Neural cell (in vitro differentiated cells): ENCODE data around the gene PGM1. TPM values are rescaled to one million over a fixed set of nuclear protein-coding genes. Genes with fewer than 3 reads are reported as not detected.

Experiments
- H2AFZ ChIP-seq: fragments of 200-600, 300-800 bp; sonication (generic), shearing (Covaris generic); 2 replicates; pipeline ENCODE4 v1.6.0; 2014; ENCODE audit warnings: low read depth, mild to moderate bottlenecking, antibody characterized with exemption, low read length, moderate library complexity
- H3F3A ChIP-seq: fragments of 200-600 bp; shearing (Covaris generic); 2 replicates; pipeline ENCODE4 v1.6.1; 2016; ENCODE audit warnings: mild to moderate bottlenecking, moderate library complexity, mixed read lengths, antibody characterized with exemption, low read length; ENCODE audit not compliant: insufficient read depth, poor library complexity, severe bottlenecking
- H3K27ac ChIP-seq: fragments of 200-600, 300-800 bp; sonication (generic), shearing (Covaris generic); 2 replicates; pipeline ENCODE4 v1.5.1; 2014; ENCODE audit warnings: mild to moderate bottlenecking, low read length, moderate library complexity
- H3K27me3 ChIP-seq: fragments of 300-800, 200-600 bp; sonication (generic), shearing (Covaris generic); 2 replicates; pipeline ENCODE4 v1.6.0; 2014; ENCODE audit warnings: mild to moderate bottlenecking, low read depth, low read length, moderate library complexity; ENCODE audit not compliant: insufficient read depth
- H3K36me3 ChIP-seq: fragments of 300-800, 200-600 bp; sonication (generic), shearing (Covaris generic); 2 replicates; pipeline ENCODE4 v1.5.1; 2014; ENCODE audit warnings: mild to moderate bottlenecking, antibody characterized with exemption, low read length, moderate library complexity; ENCODE audit not compliant: insufficient read depth
- H3K4me2 ChIP-seq: fragments of 300-800, 200-600 bp; sonication (generic), shearing (Covaris generic); 2 replicates; pipeline ENCODE4 v1.6.0; 2014; ENCODE audit warnings: mild to moderate bottlenecking, low read length
- H3K4me3 ChIP-seq: fragments of 300-800, 200-600 bp; sonication (generic), shearing (Covaris generic); 2 replicates; pipeline ENCODE4 v1.5.1; 2014; ENCODE audit warnings: mild to moderate bottlenecking, low read length, moderate library complexity
- H3K79me2 ChIP-seq: fragments of 200-600 bp; shearing (Covaris generic); replicated peaks from 2 replicates; pipeline ENCODE4 v1.6.0; 2014; ENCODE audit warnings: mild to moderate bottlenecking, low read length, moderate library complexity; ENCODE audit not compliant: insufficient read depth
- H3K9ac ChIP-seq: fragments of 300-800, 200-600 bp; sonication (generic), shearing (Covaris generic); 2 replicates; pipeline ENCODE4 v1.6.1; 2016; ENCODE audit warnings: mild to moderate bottlenecking, low read length, mixed read lengths
- H3K9me2 ChIP-seq: fragments of 200-600 bp; shearing (Covaris generic); 2 replicates; pipeline ENCODE4 v1.6.1; 2016; ENCODE audit warnings: mild to moderate bottlenecking, low read length, mixed read lengths; ENCODE audit not compliant: insufficient read depth
- H3K9me3 ChIP-seq: fragments of 200-600, 300-800 bp; sonication (generic), shearing (Covaris generic); 2 replicates; pipeline ENCODE4 v1.6.1; 2016; ENCODE audit warnings: mild to moderate bottlenecking, mixed run types, low read length, moderate library complexity, mixed read lengths
- H4K20me1 ChIP-seq: fragments of 200-600 bp; shearing (Covaris generic); 2 replicates; pipeline ENCODE4 v1.6.1; 2016; ENCODE audit warnings: mild to moderate bottlenecking, mixed run types; ENCODE audit not compliant: insufficient read depth
- CTCF ChIP-seq: fragments of 450-650 bp; IDR thresholded peaks from 2 replicates; pipeline ENCODE4 v1.5.1; 2014; ENCODE audit warnings: antibody characterized with exemption, mild to moderate bottlenecking, moderate library complexity; ENCODE audit not compliant: poor library complexity, severe bottlenecking
- EP300 ChIP-seq: fragments of 450-650 bp; conservative IDR thresholded peaks from 2 replicates; pipeline ENCODE4 v1.6.1; 2014; ENCODE audit warnings: antibody characterized with exemption, mild to moderate bottlenecking, moderate library complexity; ENCODE audit not compliant: poor library complexity, severe bottlenecking
- EZH2 ChIP-seq: fragments of 200-600, 300-800 bp; shearing (Covaris generic), sonication (generic); IDR thresholded peaks from 2 replicates; pipeline ENCODE4 v1.6.1; 2014; ENCODE audit warnings: antibody characterized with exemption, low read length, borderline replicate concordance, mild to moderate bottlenecking; ENCODE audit not compliant: insufficient read depth, poor library complexity, severe bottlenecking
- MXI1 ChIP-seq: fragments of 450-650 bp; conservative IDR thresholded peaks from 2 replicates; pipeline ENCODE4 v1.6.1; 2014; ENCODE audit warnings: antibody characterized with exemption, mild to moderate bottlenecking; ENCODE audit not compliant: poor library complexity, severe bottlenecking
- POLR2AphosphoS5 ChIP-seq: IDR thresholded peaks from 2 replicates; pipeline ENCODE4 v1.6.1; 2012
- RAD21 ChIP-seq: fragments of 450-650 bp; conservative IDR thresholded peaks from 2 replicates; pipeline ENCODE4 v1.6.1; 2014; ENCODE audit warnings: antibody characterized with exemption, mild to moderate bottlenecking, moderate library complexity
- REST ChIP-seq: IDR thresholded peaks from 2 replicates; pipeline ENCODE4 v1.6.1; 2012; ENCODE audit warnings: borderline replicate concordance
- SMC3 ChIP-seq: fragments of 450-650 bp; conservative IDR thresholded peaks from 2 replicates; pipeline ENCODE4 v1.6.1; 2014; ENCODE audit warnings: antibody characterized with exemption, mild to moderate bottlenecking, moderate library complexity; ENCODE audit not compliant: poor library complexity
- TAF1 ChIP-seq: IDR thresholded peaks from 2 replicates; pipeline ENCODE4 v1.6.1; 2012; ENCODE audit warnings: low read depth
- polyA plus RNA-seq: library from polyadenylated mRNA; depleted of rRNA; stranded (reverse); fragments of >200 nt; gene quantifications from 2 replicates; pipeline ENCODE4 v1.2.3, GENCODE V29; 2014

Gene PGM1
- polyA plus RNA-seq, 1 donor from 2014 or later = 2.9 TPM

- Histone ChIP-seq H2AFZ (no peak overlapping the region), H3K27me3 (no peaks in the 10 kb centered on the region), H3K4me2 (no peak overlapping the region), H3K27ac (no peak overlapping the region), H3K36me3 (no peaks in the 10 kb centered on the region), H3F3A (no peaks in the 10 kb centered on the region), H3K4me3 (no peak overlapping the region), H4K20me1 (no peaks in the 10 kb centered on the region), H3K9ac (no peak overlapping the region), H3K9me2 (no peaks in the 10 kb centered on the region), H3K9me3 (no peaks in the 10 kb centered on the region), H3K79me2 (no peaks in the 10 kb centered on the region)
- TF ChIP-seq TAF1 (no peak), MXI1 (no peak), RAD21 (no peak), REST (no peak), EZH2 (no peak), SMC3 (no peak), POLR2AphosphoS5 (no peak)
These were observed 111.2 kb downstream of the PGM1 start for GRCh38 chr1:63704443-63704842.

- H3F3A ChIP-seq = no peaks in the 10 kb centered on the region
- H3K4me3 ChIP-seq = no peak overlapping the region
- H3K4me2 ChIP-seq = no peak overlapping the region
- no peaks in the 10 kb centered on the region for H3K36me3 ChIP-seq
- H3K9me3 ChIP-seq = no peaks in the 10 kb centered on the region
- no peaks in the 10 kb centered on the region for H3K27me3 ChIP-seq
- no peak overlapping the region for H3K9ac ChIP-seq
- no peak overlapping the region for H3K27ac ChIP-seq
- TF ChIP-seq CTCF (no peak), TAF1 (no peak), EZH2 (no peak), POLR2AphosphoS5 (no peak), SMC3 (no peak), MXI1 (no peak), RAD21 (no peak), REST (no peak), EP300 (no peak)
- H4K20me1 ChIP-seq = no peaks in the 10 kb centered on the region
- H3K79me2 ChIP-seq = no peaks in the 10 kb centered on the region
- no peaks in the 10 kb centered on the region for H3K9me2 ChIP-seq
- no peak overlapping the region for H2AFZ ChIP-seq
These were observed 111.9 kb downstream of the PGM1 start for GRCh38 chr1:63705078-63705477.
